ENCODE results near the gene ADI1.

Gene ADI1

GRCh38 chr2:3465844-3466481 lies 53.4 kb downstream of the ADI1 start:
- Histone ChIP-seq H3K4me2 (no peak overlapping the region), H3K9me3 (replicated peaks in 1 of 11) (no peaks in the 10 kb centered on the region), H3K4me3 (no peak overlapping the region), H3K36me3 (peaks cover 0 to 72% (median 59%) of the 10 kb centered on the region in 11 experiments; a peak in 20 of 22 replicates), H4K20me1 (peaks cover 0 to 38% (median 4%) of the 10 kb centered on the region in 11 experiments; a peak in 13 of 22 replicates), H3K27me3 (peaks cover 2 to 8% (median 4%) of the 10 kb centered on the region in 11 experiments; a peak in 13 of 22 replicates), H3K4me1 (peaks cover 16 to 37% (median 32%) of the 10 kb centered on the region in 10 experiments), H3K9ac (no peak overlapping the region), H3K27ac (no peak overlapping the region)
- TF ChIP-seq Cebpa-rat (IDR thresholded peaks at IDR 0.05): no peak

GRCh38 chr2:3465328-3465727 lies 54.0 kb downstream of the ADI1 start:
- no peak overlapping the region for H3K9ac ChIP-seq
- H3K9me3 ChIP-seq (replicated peaks in 1 of 11): no peaks in the 10 kb centered on the region
- peaks cover 0 to 44% (median 10%) of the 10 kb centered on the region in 11 experiments; a peak in 15 of 22 replicates for H4K20me1 ChIP-seq
- H3K36me3 ChIP-seq: peaks cover 0 to 65% (median 54%) of the 10 kb centered on the region in 11 experiments; a peak in 19 of 22 replicates
- no peak overlapping the region for H3K4me3 ChIP-seq
- no peak overlapping the region for H3K27ac ChIP-seq
- H3K4me2 ChIP-seq: no peak overlapping the region
- TF ChIP-seq Cebpa-rat (IDR thresholded peaks at IDR 0.05): no peak
- H3K27me3 ChIP-seq: peaks cover 8 to 14% (median 10%) of the 10 kb centered on the region in 11 experiments; a peak in 18 of 22 replicates
- peaks cover 20 to 44% (median 38%) of the 10 kb centered on the region in 10 experiments for H3K4me1 ChIP-seq

DNA sequence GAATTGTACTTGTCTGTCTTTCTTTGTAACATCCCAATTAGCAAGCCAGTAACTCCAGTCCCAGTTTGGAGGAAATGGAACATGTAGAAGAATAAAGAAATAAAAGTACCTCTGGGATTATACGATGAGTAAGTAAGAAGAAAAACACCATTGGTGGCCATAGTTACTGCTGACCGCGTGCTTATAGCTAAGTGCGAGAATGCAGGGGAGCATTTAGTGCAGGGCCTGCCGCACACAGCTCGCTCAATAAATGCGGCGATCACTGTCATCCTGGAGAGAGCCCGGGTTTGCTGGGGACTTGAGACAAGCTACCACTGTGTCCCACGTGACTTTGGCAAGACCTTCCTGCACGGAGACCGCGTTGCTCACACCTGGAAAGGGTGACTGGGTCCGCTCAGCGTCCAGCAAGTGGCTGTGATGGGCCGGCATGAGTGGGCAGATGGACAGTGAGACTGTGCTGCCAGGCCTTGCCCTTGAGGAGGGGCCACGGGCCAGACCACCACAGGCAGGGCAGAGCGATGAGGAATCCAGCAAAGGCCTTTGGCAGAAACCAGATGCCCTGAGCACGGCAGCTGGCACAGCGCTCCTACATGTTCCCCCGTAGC lies 54.8 kb downstream of the ADI1 start:
- Histone ChIP-seq H3K4me3 (no peak overlapping the region), H3K36me3 (peaks cover 0 to 57% (median 46%) of the 10 kb centered on the region in 11 experiments; a peak in 19 of 22 replicates), H3K4me2 (peak overlapping the region in 2 of 11 experiments; percentile 93 to 98; a peak in 3 of 22 replicates), H3K9me3 (replicated peaks in 1 of 11) (no peaks in the 10 kb centered on the region), H3K27ac (no peak overlapping the region), H3K27me3 (peaks cover 17 to 23% (median 18%) of the 10 kb centered on the region in 11 experiments; a peak in 19 of 22 replicates), H4K20me1 (peaks cover 6 to 47% (median 18%) of the 10 kb centered on the region in 11 experiments; a peak in 17 of 22 replicates), H3K9ac (no peak overlapping the region; a peak in 1 of 22 replicates), H3K4me1 (peaks cover 20 to 52% (median 46%) of the 10 kb centered on the region in 10 experiments)
- no peak for TF ChIP-seq Cebpa-rat (IDR thresholded peaks at IDR 0.05)

- Histone ChIP-seq H3K9me3 (replicated peaks in 1 of 11) (no peaks in the 10 kb centered on the region), H4K20me1 (peaks cover 7 to 53% (median 23%) of the 10 kb centered on the region in 11 experiments; a peak in 17 of 22 replicates), H3K4me3 (no peak overlapping the region), H3K4me1 (peaks cover 20 to 57% (median 52%) of the 10 kb centered on the region in 10 experiments), H3K9ac (peak overlapping the region in 4 of 11 experiments; percentile 21 to 47 (median 34); a peak in 2 of 22 replicates), H3K27me3 (peaks cover 17 to 28% (median 23%) of the 10 kb centered on the region in 11 experiments; a peak in 19 of 22 replicates), H3K27ac (peak overlapping the region in 2 of 11 experiments; percentile 58 to 64; a peak in 3 of 22 replicates), H3K4me2 (peak overlapping the region in 8 of 11 experiments; percentile 69 to 98 (median 82); a peak in 14 of 22 replicates), H3K36me3 (peaks cover 0 to 54% (median 44%) of the 10 kb centered on the region in 11 experiments; a peak in 19 of 22 replicates)
- TF ChIP-seq Cebpa-rat (IDR thresholded peaks at IDR 0.05): no peak
These were observed 55.4 kb downstream of the ADI1 start for GRCh38 chr2:3463944-3464343.

DNA sequence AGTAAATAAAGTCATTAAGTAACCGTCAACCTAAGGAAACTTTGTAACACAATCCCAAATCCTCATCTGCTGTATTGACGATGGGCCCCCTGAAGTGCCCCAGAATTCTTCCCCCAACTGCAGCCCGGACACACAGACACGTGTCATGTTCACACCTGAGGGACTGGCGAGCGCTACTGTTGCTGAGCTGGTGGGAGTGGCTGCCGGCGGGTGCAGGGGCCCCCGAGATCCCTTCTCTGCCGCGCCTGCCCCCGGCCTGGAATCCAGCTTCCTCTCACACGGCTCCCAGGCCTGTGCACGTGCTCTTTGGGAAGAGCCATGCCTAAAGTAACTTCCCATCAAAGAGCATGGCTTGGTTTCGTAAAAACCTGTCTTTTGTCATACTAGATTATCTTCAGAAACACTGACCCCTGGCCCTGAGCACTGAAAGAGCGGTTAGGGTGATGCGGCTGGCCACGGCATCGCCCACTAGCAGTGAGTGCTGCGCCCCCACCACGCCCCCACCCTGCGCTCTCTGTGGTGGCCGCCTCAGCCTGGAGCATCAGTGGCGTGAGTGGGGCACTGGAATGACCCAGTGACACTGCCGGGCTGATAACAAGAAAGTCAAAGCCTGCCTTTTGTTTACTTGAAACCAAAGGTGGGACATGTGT lies 56.0 kb downstream of the ADI1 start:
- peak overlapping the region in 6 of 11 experiments; percentile 0 to 64 (median 43); a peak in 11 of 22 replicates for H3K27ac ChIP-seq
- H3K9ac ChIP-seq: peak overlapping the region in 7 of 11 experiments; percentile 8 to 47 (median 32); a peak in 10 of 22 replicates
- H3K4me2 ChIP-seq: peak overlapping the region in 10 of 11 experiments; percentile 37 to 98 (median 82); a peak in 18 of 22 replicates

GRCh38 chr2:3462493-3463104 lies 56.7 kb downstream of the ADI1 start:
- no peak overlapping the region for H3K4me3 ChIP-seq
- H3K27ac ChIP-seq: peak overlapping the region in 7 of 11 experiments; percentile 0 to 64 (median 42); a peak in 10 of 22 replicates
- TF ChIP-seq Cebpa-rat (IDR thresholded peaks at IDR 0.05): no peak
- peak overlapping the region in 7 of 11 experiments; percentile 8 to 47 (median 32); a peak in 11 of 22 replicates for H3K9ac ChIP-seq
- peaks cover 17 to 42% (median 25%) of the 10 kb centered on the region in 11 experiments; a peak in 19 of 22 replicates for H3K27me3 ChIP-seq
- H3K4me2 ChIP-seq: peak overlapping the region; percentile 18 to 98 (median 83); a peak in 20 of 22 replicates
- H4K20me1 ChIP-seq: peaks cover 11 to 60% (median 34%) of the 10 kb centered on the region in 11 experiments; a peak in 20 of 22 replicates
- H3K4me1 ChIP-seq: peaks cover 20 to 71% (median 64%) of the 10 kb centered on the region in 10 experiments
- H3K9me3 ChIP-seq (replicated peaks in 1 of 11): no peaks in the 10 kb centered on the region
- peaks cover 8 to 54% (median 40%) of the 10 kb centered on the region in 11 experiments; a peak in 21 of 22 replicates for H3K36me3 ChIP-seq

More for the DNA sequence above, 56.0 kb downstream of the ADI1 start:
- no peak for TF ChIP-seq Cebpa-rat (IDR thresholded peaks at IDR 0.05)
- Histone ChIP-seq H4K20me1 (peaks cover 9 to 58% (median 27%) of the 10 kb centered on the region in 11 experiments; a peak in 17 of 22 replicates), H3K9me3 (replicated peaks in 1 of 11) (no peaks in the 10 kb centered on the region), H3K36me3 (peaks cover under 1 to 54% (median 42%) of the 10 kb centered on the region in 11 experiments; a peak in 20 of 22 replicates), H3K27me3 (peaks cover 17 to 34% (median 24%) of the 10 kb centered on the region in 11 experiments; a peak in 19 of 22 replicates), H3K4me1 (peaks cover 20 to 64% (median 57%) of the 10 kb centered on the region in 10 experiments), H3K4me3 (no peak overlapping the region)

- peak overlapping the region; percentile 74 to 98 (median 88) for H3K4me2 ChIP-seq
- peak in 2 of 11 experiments; percentile 10 to 21; a peak in 2 of 22 replicates for TF ChIP-seq Cebpa-rat (IDR thresholded peaks at IDR 0.05)
- H3K4me1 ChIP-seq: peaks cover 20 to 74% (median 65%) of the 10 kb centered on the region in 10 experiments
These were observed 57.4 kb downstream of the ADI1 start for GRCh38 chr2:3461801-3462492.

More at GRCh38 chr2:3461801-3462492, 57.4 kb downstream of the ADI1 start:
- Histone ChIP-seq H3K36me3 (peaks cover 8 to 52% (median 37%) of the 10 kb centered on the region in 11 experiments; a peak in 21 of 22 replicates), H3K4me3 (peak overlapping the region in 8 of 10 experiments; percentile 1 to 40 (median 26); a peak in 8 of 20 replicates), H3K9ac (peak overlapping the region in 9 of 11 experiments; percentile 20 to 69 (median 47); a peak in 18 of 22 replicates), H3K27ac (peak overlapping the region in 9 of 11 experiments; percentile 9 to 62 (median 40); a peak in 12 of 22 replicates), H4K20me1 (peaks cover 11 to 62% (median 34%) of the 10 kb centered on the region in 11 experiments; a peak in 20 of 22 replicates), H3K27me3 (peaks cover 17 to 42% (median 27%) of the 10 kb centered on the region in 11 experiments; a peak in 19 of 22 replicates), H3K9me3 (replicated peaks in 1 of 11) (no peaks in the 10 kb centered on the region; a peak in 1 of 22 replicates)

All from BLaER1 treated with 17β-estradiol and CSF1 and Interleukin-3, amounts not matched to agents 10 nM and 100 nM (cell line).